RCC 7860 (cell line): ENCODE results near the gene PCBP3.

Experiments
- DNase-seq: peaks from one replicate; pipeline ENCODE4 v3.0.0-alpha.2; 2015; ENCODE audit warnings: low spot score
- FAIRE-seq: peaks from 2 replicates; lab custom pipeline; 2012; peaks lifted over from hg19 to GRCh38; lab: Jason Lieb, UNC

Gene PCBP3

GRCh38 chr21:45898781-45899180 is 255.3 kb downstream of the PCBP3 start:
- DNase-seq (no peak), FAIRE-seq (no peak)

- DNase-seq: no peak
- no peak for FAIRE-seq
Measured at GRCh38 chr21:45899317-45900033, 255.9 kb downstream of the PCBP3 start.

- FAIRE-seq (no peak), DNase-seq (no peak)
Measured at GRCh38 chr21:45900034-45900868, 256.7 kb downstream of the PCBP3 start.

- no peak for FAIRE-seq
- DNase-seq: no peak
Measured at GRCh38 chr21:45901061-45901690, 257.7 kb downstream of the PCBP3 start.

GRCh38 chr21:45902292-45902995 is 258.9 kb downstream of the PCBP3 start:
- FAIRE-seq (no peak), DNase-seq (no peak)

GRCh38 chr21:45905196-45905595 is 261.7 kb downstream of the PCBP3 start:
- FAIRE-seq: no peak
- no peak for DNase-seq

GRCh38 chr21:45906196-45906805 is 262.8 kb downstream of the PCBP3 start:
- no peak for FAIRE-seq

GRCh38 chr21:45906859-45907258 is 263.3 kb downstream of the PCBP3 start:
- DNase-seq (no peak), FAIRE-seq (no peak)

More at GRCh38 chr21:45906196-45906805, 262.8 kb downstream of the PCBP3 start:
- DNase-seq: no peak

GRCh38 chr21:45908536-45909237 is 265.2 kb downstream of the PCBP3 start:
- no peak for FAIRE-seq

GRCh38 chr21:45909238-45909988 is 265.9 kb downstream of the PCBP3 start:
- no peak for DNase-seq
- FAIRE-seq: no peak

More at GRCh38 chr21:45908536-45909237, 265.2 kb downstream of the PCBP3 start:
- DNase-seq: no peak

- no peak for FAIRE-seq
- no peak for DNase-seq
Measured at GRCh38 chr21:45910155-45910547, 266.6 kb downstream of the PCBP3 start.

GRCh38 chr21:45910548-45911221 is 267.2 kb downstream of the PCBP3 start:
- no peak for DNase-seq
- no peak for FAIRE-seq

- DNase-seq (no peak), FAIRE-seq (no peak)
Measured at GRCh38 chr21:45911806-45912325, 268.3 kb downstream of the PCBP3 start.

- DNase-seq (no peak), FAIRE-seq (no peak)
Measured at GRCh38 chr21:45912611-45913417, 269.3 kb downstream of the PCBP3 start.

- DNase-seq (no peak), FAIRE-seq (no peak)
Measured at GRCh38 chr21:45913418-45913765, 269.9 kb downstream of the PCBP3 start.

GRCh38 chr21:45913886-45914285 is 270.4 kb downstream of the PCBP3 start:
- DNase-seq: no peak
- FAIRE-seq: no peak

GRCh38 chr21:45914321-45914845 is 270.9 kb downstream of the PCBP3 start:
- FAIRE-seq (no peak), DNase-seq (no peak)
